Activated CD4-positive, alpha-beta T cell treated with anti-CD3 and anti-CD28 coated beads, Interleukin-2, amount 50 U/mL, for 48 hours (primary cell): ENCODE data around the gene PPP1R3G.

Experiments used
- DNase-seq, 2 experiments: peaks; one replicate each; pipeline ENCODE4 v3.0.0-alpha.2; 2020

The PPP1R3G gene

GRCh38 chr6:5121956-5122355, 36.8 kb downstream of the PPP1R3G start:
- DNase-seq = no peak

GRCh38 chr6:5122504-5123112, 37.5 kb downstream of the PPP1R3G start:
- DNase-seq = no peak

- no peak for DNase-seq
Observed at GRCh38 chr6:5123296-5124143, 38.4 kb downstream of the PPP1R3G start.

- no peak for DNase-seq
Observed at GRCh38 chr6:5124526-5124925, 39.4 kb downstream of the PPP1R3G start.

DNA sequence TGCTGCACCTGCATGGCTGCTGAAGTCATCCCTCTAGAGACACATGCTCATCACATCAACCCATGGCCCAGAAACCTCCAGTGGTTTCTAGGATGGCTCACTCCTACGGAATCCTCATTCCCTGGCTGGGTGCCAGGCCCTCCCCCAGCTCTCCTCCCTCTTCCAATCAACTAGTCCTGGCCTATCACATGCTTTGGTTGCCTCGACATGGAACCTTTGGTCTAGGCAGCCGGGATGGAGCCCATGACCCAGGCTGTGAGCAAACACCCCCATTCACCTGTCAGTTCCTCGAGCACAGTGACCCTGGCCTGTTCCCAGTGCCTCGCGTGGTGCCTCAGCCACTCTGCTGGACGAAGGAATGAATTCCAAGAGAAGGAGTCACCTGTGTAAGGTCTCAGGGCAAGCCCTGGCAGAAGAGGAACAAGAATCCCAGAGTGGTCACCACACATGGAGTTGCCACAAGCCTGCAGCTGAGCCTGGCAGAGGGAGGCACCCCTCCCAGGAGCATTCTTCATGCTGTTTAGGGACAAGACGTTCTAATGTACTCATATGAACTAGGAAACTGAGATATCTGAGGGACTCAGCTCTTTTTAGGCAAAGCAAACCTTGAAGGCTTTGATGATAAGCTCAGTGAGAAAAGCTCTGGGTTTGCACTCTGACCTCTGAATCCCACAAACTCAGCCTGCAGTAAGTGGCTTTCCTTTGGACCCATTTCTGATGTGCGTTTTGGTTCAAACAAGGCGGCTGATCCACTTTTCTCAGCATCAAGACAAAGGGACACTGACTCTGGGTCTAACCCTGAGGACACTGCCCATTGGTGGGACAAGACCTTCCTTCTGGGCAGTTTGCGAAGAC, 40.2 kb downstream of the PPP1R3G start:
- no peak for DNase-seq

DNA sequence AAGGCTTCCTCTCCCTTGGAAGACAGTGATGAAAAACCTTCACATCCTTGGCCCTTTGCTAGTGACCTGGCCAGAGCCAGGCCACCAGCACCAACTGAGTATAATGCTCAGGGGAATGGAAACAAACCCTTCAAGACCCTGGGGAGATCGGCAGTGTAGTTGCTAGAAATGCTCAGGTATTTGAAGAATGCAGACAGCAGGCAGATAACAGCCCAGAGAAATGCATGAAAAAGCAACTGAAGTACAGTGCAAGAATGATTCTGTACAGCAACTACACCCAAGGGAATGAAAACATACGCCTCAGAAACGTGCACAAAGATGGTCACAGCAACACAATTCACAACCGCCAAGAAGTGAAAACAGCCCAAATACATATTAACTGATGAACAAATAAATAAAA, 41.1 kb downstream of the PPP1R3G start:
- no peak for DNase-seq

DNA sequence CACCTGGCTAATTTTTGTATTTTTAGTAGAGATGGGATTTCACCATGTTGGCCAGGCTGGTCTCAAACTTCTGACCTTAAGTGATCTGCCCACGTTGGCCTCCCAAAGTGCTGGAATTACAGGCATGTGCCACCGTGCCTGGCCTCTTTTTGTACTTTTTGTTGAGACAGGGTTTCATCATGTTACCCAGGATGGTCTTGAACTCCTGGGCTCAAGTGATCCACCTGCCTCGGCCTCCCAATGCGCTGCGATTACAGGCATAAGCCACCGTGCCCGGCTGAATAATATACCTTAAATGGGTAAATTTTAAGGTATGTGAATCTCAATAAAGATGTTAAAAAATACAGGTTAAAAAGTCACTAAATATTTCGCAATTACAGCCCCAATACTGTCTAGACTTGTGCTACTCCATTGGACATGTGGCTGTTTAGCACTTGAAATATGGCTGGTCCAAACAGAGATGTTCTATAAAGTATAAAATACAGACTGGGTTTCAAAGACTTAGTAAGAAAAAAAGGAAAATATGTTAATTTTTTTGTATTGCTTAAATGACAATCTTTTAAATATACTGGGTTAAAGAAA, 42.1 kb downstream of the PPP1R3G start:
- DNase-seq = no peak

DNA sequence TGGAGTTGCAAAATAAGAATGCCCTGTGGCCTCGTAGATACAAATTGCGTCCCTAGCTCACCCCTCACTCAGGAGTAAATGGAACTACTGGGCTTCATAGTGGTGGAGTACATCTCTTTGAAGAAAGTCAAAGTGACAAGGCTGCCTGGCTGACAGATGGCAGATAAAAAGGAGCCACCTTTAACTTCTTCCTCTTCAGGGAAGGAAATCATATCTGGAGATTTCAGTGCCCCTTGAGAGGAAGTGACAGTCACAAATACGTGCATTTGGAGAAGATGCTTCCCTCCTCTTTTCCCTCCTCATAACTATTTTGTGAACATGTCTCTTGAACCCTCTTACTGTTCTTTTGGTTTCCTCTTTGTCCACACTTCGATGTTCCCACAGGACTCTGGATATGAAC, 43.2 kb downstream of the PPP1R3G start:
- DNase-seq = no peak

GRCh38 chr6:5130135-5130866, 45.2 kb downstream of the PPP1R3G start:
- no peak for DNase-seq

DNA sequence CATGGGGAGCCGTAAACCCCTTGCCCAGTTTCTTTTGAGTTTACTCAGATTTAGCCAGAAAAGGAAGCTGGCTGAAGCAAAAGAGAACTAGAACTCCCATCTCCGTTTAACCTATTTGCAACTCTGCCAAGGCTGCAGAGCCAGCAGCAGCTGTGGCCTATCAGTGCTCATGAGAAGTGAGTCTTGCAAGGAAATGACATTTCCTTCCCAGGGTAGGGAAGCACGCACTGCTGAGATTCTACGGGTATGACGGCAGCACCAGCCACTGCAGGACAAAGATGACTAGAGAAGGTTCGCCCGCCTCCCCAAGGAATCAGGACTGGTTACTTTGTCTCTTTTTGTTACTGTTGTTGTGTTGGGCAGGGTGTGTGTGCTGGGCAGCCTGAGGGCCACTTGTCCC, 47.6 kb downstream of the PPP1R3G start:
- no peak for DNase-seq

- no peak for DNase-seq
Observed at GRCh38 chr6:5133943-5134342, 48.8 kb downstream of the PPP1R3G start.

DNA sequence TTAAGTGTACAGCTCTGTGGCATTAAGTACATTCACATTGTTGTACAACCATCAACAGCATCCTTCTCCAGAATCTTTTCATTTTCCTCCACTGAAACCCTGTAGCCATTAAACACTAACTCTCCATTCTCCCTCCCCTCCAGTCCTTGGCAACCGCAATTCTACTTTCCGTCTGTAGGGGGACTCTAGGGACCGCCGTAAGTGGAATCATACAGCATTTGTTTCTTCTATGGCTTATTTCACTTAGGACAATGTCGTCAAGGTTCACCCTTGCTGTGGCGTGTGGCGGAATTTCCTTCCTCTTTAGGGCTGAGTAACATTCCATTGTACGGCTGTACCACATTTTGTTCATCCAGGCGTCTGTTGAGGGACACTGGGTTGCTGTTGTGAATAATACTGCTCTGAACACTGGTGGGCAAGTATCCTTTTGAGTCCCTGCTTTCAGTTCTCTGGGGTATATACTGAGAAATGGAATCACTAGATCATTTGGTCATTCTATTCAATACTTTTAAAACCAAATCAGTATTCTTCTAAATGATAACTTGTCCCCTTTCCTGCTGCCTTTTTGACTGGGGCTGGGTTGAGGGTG, 50.7 kb downstream of the PPP1R3G start:
- DNase-seq = peak; percentile 46 to 62

DNA sequence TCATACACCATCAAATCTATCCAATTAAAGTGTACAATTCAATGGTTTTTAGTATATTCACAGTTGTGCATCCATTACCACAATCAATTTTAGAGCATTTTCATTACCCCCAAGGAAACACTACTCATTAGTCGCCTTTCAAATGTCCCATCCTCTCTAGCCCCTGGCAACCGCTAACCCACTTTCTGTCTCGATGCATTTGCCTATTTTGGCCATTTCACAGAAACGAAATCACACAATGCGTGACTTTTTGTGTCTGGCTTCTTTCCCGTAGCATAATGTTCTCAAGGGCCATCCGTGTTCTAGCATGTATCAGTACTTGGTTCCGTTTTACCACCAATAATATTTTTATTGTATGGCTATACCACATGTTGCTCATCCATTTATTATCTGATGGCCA, 51.7 kb downstream of the PPP1R3G start:
- no peak for DNase-seq
